Suppressor macrophage treated with lipopolysaccharide for 1 hour (primary cell): ENCODE results near the gene BCKDHA.
"Not testable (repeated sequence)": the region's sequence is repeated elsewhere in the genome, so short reads cannot be mapped to it uniquely, and the experiment has no call there.

Source experiments
- DNase-seq, 3 donors: peaks; one replicate each; pipeline ENCODE4 v3.0.0-alpha.2; 2020 to 2022

BCKDHA gene

GRCh38 chr19:41407271-41407670, 9.7 kb downstream of the BCKDHA start:
- DNase-seq, result peak in 2 of 3 donors; percentile 66 to 75

DNA sequence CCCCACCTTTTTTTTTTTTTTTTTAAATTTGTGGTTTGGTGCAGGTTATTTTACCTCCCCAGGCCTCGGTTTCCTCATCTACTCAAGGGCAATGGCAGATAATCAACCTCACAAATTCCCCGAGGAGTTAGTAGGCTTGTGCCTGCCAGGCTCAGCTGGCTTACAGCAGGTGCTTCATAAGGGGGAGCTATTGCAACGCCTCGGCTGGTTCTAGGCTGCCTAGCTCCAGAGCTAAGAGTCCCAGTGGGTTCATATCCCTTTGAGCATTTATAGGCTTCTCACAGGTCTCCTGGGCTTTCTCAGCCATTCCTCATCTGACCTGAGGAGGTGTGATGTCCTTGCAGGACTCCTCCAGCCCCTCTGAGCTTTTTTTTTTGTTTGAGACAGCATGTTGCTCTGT, 10.6 kb downstream of the BCKDHA start:
- no peak for DNase-seq

GRCh38 chr19:41408846-41409245, 11.2 kb downstream of the BCKDHA start:
- DNase-seq, result not testable (repeated sequence)

GRCh38 chr19:41409288-41409687, 11.7 kb downstream of the BCKDHA start:
- DNase-seq, result no peak

- DNase-seq, result no peak
These were observed 12.9 kb downstream of the BCKDHA start for GRCh38 chr19:41410336-41411054.

- no peak for DNase-seq
These were observed 13.7 kb downstream of the BCKDHA start for GRCh38 chr19:41411100-41411967.

- no peak for DNase-seq
These were observed 14.3 kb downstream of the BCKDHA start for GRCh38 chr19:41411968-41412265.

GRCh38 chr19:41412953-41413352, 15.3 kb downstream of the BCKDHA start:
- DNase-seq, result no peak

GRCh38 chr19:41413947-41414346, 16.3 kb downstream of the BCKDHA start:
- DNase-seq, result no peak

GRCh38 chr19:41414461-41414860, 16.8 kb downstream of the BCKDHA start:
- DNase-seq, result no peak

- DNase-seq, result no peak
These were observed 17.5 kb downstream of the BCKDHA start for GRCh38 chr19:41415154-41415571.

- no peak for DNase-seq
These were observed 18.6 kb downstream of the BCKDHA start for GRCh38 chr19:41416194-41416674.

- DNase-seq, result peak; percentile 78 to 81 (median 79)
These were observed 22.7 kb downstream of the BCKDHA start for GRCh38 chr19:41420101-41420880.

- DNase-seq, result no peak
These were observed 23.7 kb downstream of the BCKDHA start for GRCh38 chr19:41421314-41421713.

GRCh38 chr19:41421973-41422372, 24.4 kb downstream of the BCKDHA start:
- DNase-seq, result no peak

DNA sequence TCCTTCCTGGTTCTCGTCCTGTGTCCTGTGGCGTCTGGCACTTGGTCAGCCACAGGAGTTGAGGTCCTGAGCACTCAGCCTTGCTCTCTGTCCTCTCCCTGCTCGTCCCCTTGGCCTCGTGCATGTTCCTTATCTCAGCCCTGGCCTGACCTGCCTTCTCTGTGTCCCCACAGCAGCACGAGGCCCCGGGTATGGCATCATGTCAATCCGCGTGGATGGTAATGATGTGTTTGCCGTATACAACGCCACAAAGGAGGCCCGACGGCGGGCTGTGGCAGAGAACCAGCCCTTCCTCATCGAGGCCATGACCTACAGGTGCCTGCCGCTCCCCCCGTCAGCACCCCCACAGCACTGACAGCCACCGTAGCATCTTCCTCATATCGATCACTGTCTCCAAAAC, 24.8 kb downstream of the BCKDHA start:
- DNase-seq, result no peak

- no peak for DNase-seq
These were observed 25.3 kb downstream of the BCKDHA start for GRCh38 chr19:41422955-41423354.

- DNase-seq, result no peak
These were observed 26.9 kb downstream of the BCKDHA start for GRCh38 chr19:41424335-41425173.

GRCh38 chr19:41425174-41426115, 27.8 kb downstream of the BCKDHA start:
- no peak for DNase-seq

DNA sequence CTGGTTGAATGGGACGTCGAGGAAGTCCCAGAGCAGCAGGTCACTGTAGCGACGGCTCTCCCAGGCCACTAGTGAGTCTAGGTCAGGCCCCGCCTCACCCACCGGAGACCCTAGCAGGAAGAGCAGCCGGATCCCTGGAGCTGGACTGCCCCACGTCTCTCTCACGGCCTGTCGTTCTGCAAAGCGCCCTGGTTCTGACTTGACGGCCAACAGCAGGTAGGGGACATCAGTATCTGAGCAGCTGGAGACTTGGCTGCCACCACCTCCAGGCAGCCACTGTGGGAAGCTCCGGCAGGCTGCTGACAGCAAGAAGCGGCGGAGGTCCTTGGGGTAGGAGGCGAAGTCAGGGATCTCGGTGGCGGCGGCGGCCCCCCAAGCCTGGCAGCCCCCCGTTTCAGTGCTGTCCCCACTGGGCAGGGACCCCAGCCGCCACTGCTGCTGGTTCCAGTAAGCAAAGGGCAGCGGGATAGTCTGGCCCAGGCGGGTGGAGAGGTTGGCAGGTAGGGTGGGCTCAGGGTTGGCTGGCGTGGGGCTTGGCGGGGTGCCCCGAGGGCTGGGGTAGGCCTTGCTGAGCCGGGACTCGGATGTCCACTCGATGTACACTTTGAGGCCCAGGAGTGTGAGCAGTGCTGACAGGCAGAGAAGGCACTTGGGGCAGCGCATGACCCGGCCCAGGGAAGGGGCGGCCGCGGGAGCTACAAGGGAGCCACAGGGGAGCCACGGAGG, 28.7 kb downstream of the BCKDHA start:
- DNase-seq, result peak in 1 of 3 donors; percentile 27
